Jurkat, Clone E6-1 (cell line): ENCODE data around the gene CRACDL.

Experiments used
- DNase-seq: peaks from one replicate; pipeline ENCODE4 v3.0.0-alpha.2; 2011; ENCODE audit warnings: low read depth, low spot score
- H3K4me3 ChIP-seq: 2 replicates; pipeline ENCODE4 v1.5.1; 2011; ENCODE audit warnings: mild to moderate bottlenecking, low read length, control low read depth, moderate library complexity

CRACDL gene

GRCh38 chr2:98927027-98927426, 9.0 kb downstream of the CRACDL start:
- DNase-seq = no peak

GRCh38 chr2:98926601-98927000, 9.4 kb downstream of the CRACDL start:
- no peak overlapping the region for H3K4me3 ChIP-seq
- no peak for DNase-seq

More at GRCh38 chr2:98927027-98927426, 9.0 kb downstream of the CRACDL start:
- no peak overlapping the region for H3K4me3 ChIP-seq

- H3K4me3 ChIP-seq = no peak overlapping the region
- no peak for DNase-seq
Measured at GRCh38 chr2:98924910-98925309, 11.1 kb downstream of the CRACDL start.

GRCh38 chr2:98924038-98924830, 11.8 kb downstream of the CRACDL start:
- no peak overlapping the region for H3K4me3 ChIP-seq
- DNase-seq = no peak

GRCh38 chr2:98923244-98923940, 12.6 kb downstream of the CRACDL start:
- H3K4me3 ChIP-seq = no peak overlapping the region
- DNase-seq = no peak

GRCh38 chr2:98921062-98921461, 15.0 kb downstream of the CRACDL start:
- no peak overlapping the region for H3K4me3 ChIP-seq
- DNase-seq = no peak

GRCh38 chr2:98917031-98917471, 19.0 kb downstream of the CRACDL start:
- DNase-seq = no peak
- no peak overlapping the region for H3K4me3 ChIP-seq

GRCh38 chr2:98915751-98916358, 20.2 kb downstream of the CRACDL start:
- DNase-seq = no peak
- H3K4me3 ChIP-seq = no peak overlapping the region

- DNase-seq = no peak
- no peak overlapping the region for H3K4me3 ChIP-seq
Measured at GRCh38 chr2:98914713-98915580, 21.1 kb downstream of the CRACDL start.

GRCh38 chr2:98913916-98914712, 21.9 kb downstream of the CRACDL start:
- no peak for DNase-seq
- H3K4me3 ChIP-seq = no peak overlapping the region

GRCh38 chr2:98912957-98913915, 22.8 kb downstream of the CRACDL start:
- no peak overlapping the region for H3K4me3 ChIP-seq
- no peak for DNase-seq

- no peak for DNase-seq
- H3K4me3 ChIP-seq = no peak overlapping the region
Measured at GRCh38 chr2:98912221-98912851, 23.7 kb downstream of the CRACDL start.

- DNase-seq = peak; percentile 38
- no peak overlapping the region for H3K4me3 ChIP-seq
Measured at GRCh38 chr2:98911376-98912154, 24.5 kb downstream of the CRACDL start.

GRCh38 chr2:98911126-98911375, 25.0 kb downstream of the CRACDL start:
- DNase-seq = no peak
- H3K4me3 ChIP-seq = no peak overlapping the region

- H3K4me3 ChIP-seq = no peak overlapping the region
Measured at GRCh38 chr2:98910349-98911125, 25.5 kb downstream of the CRACDL start.

More at GRCh38 chr2:98910349-98911125, 25.5 kb downstream of the CRACDL start:
- DNase-seq = no peak
